ENCODE data around the gene DXO. TPM values are rescaled to one million over a fixed set of nuclear protein-coding genes. Genes with fewer than 3 reads are reported as not detected.

DXO gene
- total and polyA plus RNA-seq, 2 of the 13 experiments (the other 11 are each of a cell fraction or from before 2014, with no cell fraction given): 18.6 to 26.2 TPM

- no peak for TF ChIP-seq CEBPZ (IDR thresholded peaks at IDR 0.05; ENCODE audit: low read length)
- TF ChIP-seq KDM3A (CRISPR knock-in tag; IDR thresholded peaks at IDR 0.05; ENCODE audit: low read depth): peak; percentile 98
- TF ChIP-seq HOXA9 (CRISPR knock-in tag; IDR thresholded peaks at IDR 0.05; ENCODE audit: borderline replicate concordance): no peak
- TF ChIP-seq ZNF383 (CRISPR knock-in tag; IDR thresholded peaks at IDR 0.05; ENCODE audit: borderline replicate concordance): no peak
- TF ChIP-seq ZNF576 (CRISPR knock-in tag; IDR thresholded peaks at IDR 0.05): no peak
- peak; percentile 99 for TF ChIP-seq IRF9 (CRISPR knock-in tag; IDR thresholded peaks at IDR 0.05; ENCODE audit: borderline replicate concordance)
- TF ChIP-seq ZNF280B (CRISPR knock-in tag; IDR thresholded peaks at IDR 0.05; ENCODE audit: borderline replicate concordance): 0 out of 2 replicates have a peak, but pooled peaks have one; percentile 3
- peak; percentile 95 for TF ChIP-seq HOXA5 (CRISPR knock-in tag; IDR thresholded peaks at IDR 0.05)
- peak; percentile 100 for TF ChIP-seq GABPB1 (CRISPR knock-in tag; IDR thresholded peaks at IDR 0.05)
- TF ChIP-seq STAT6 (CRISPR knock-in tag; IDR thresholded peaks at IDR 0.05; ENCODE audit: borderline replicate concordance): no peak; the same call in 1 of the 2 replicates
- TF ChIP-seq MIXL1 (CRISPR knock-in tag; IDR thresholded peaks at IDR 0.05): peak; percentile 79; the same call in 1 of the 2 replicates
- TF ChIP-seq DNMT3B (CRISPR knock-in tag; conservative IDR thresholded peaks at IDR 0.05): peak; percentile 85
- no peak for TF ChIP-seq ZNF101 (CRISPR knock-in tag; IDR thresholded peaks at IDR 0.05; ENCODE audit: borderline replicate concordance, low read depth)
- TF ChIP-seq KLF16 (CRISPR knock-in tag; IDR thresholded peaks at IDR 0.05): peak; percentile 66 to 99; a peak in 3 of 4 replicates
- no peak for TF ChIP-seq BHLHE40 (IDR thresholded peaks at IDR 0.05; ENCODE audit: low read length)
- TF ChIP-seq HINFP (CRISPR knock-in tag; IDR thresholded peaks at IDR 0.05; ENCODE audit: low read depth): peak; percentile 12; the same call in 1 of the 2 replicates
- TF ChIP-seq POLR2A (IDR thresholded peaks at IDR 0.05; ENCODE audit: insufficient read depth in 1 of 2, low read depth in 2 of 2, low read length in 2 of 2): peak; percentile 70 to 73
Observed at GRCh38 chr6:31958741-31959739, 12.9 kb downstream of the DXO start, which contains the start of the genes NELFE and SKIC2 (continued).

Measured in HepG2 (cell line).